ACHN (cell line): ENCODE measurements around the gene DPM3.

ENCODE experiments used
- DNase-seq: peaks from one replicate; pipeline ENCODE4 v3.0.0-alpha.2; 2015
- in situ Hi-C: cut with HindIII; loops from 2 replicates; pipeline ENCODE4 v1.10.0; 2017; ENCODE audit warnings: low sequenced_read_pairs, low pct_ligation_motif_present, low pct_unique_long_range_greater_than_20kb

DPM3 gene

GRCh38 chr1:155110826-155111225 lies 29.5 kb downstream of the DPM3 start:
- in situ Hi-C loops, result no loop called here

GRCh38 chr1:155110381-155110780 lies 29.9 kb downstream of the DPM3 start:
- in situ Hi-C loops, result no loop called here
- no peak for DNase-seq

More at GRCh38 chr1:155110826-155111225, 29.5 kb downstream of the DPM3 start:
- DNase-seq, result no peak

- in situ Hi-C loops, result no loop called here
- no peak for DNase-seq
These were observed 32.0 kb downstream of the DPM3 start for GRCh38 chr1:155108296-155108695.

GRCh38 chr1:155107309-155108264 lies 32.7 kb downstream of the DPM3 start:
- no peak for DNase-seq
- in situ Hi-C loops, result no loop called here

- in situ Hi-C loops, result no loop called here
- DNase-seq, result no peak
These were observed 33.5 kb downstream of the DPM3 start for GRCh38 chr1:155106862-155107261.

- in situ Hi-C loops, result no loop called here
- no peak for DNase-seq
These were observed 34.7 kb downstream of the DPM3 start for GRCh38 chr1:155105604-155106011.

- no peak for DNase-seq
- in situ Hi-C loops, result no loop called here
These were observed 35.5 kb downstream of the DPM3 start for GRCh38 chr1:155104605-155105534.

- in situ Hi-C loops, result no loop called here
- no peak for DNase-seq
These were observed 37.0 kb downstream of the DPM3 start for GRCh38 chr1:155103325-155103724.

- no peak for DNase-seq
- in situ Hi-C loops, result no loop called here
These were observed 41.0 kb downstream of the DPM3 start for GRCh38 chr1:155099331-155099730.

- in situ Hi-C loops, result no loop called here
- no peak for DNase-seq
These were observed 45.7 kb downstream of the DPM3 start for GRCh38 chr1:155094622-155094948.

- DNase-seq, result peak; percentile 52
- in situ Hi-C loops, result no loop called here
These were observed 46.3 kb downstream of the DPM3 start for GRCh38 chr1:155093911-155094621.

- in situ Hi-C loops, result no loop called here
- DNase-seq, result no peak
These were observed 47.7 kb downstream of the DPM3 start for GRCh38 chr1:155092641-155093040.

GRCh38 chr1:155092131-155092530 lies 48.2 kb downstream of the DPM3 start:
- in situ Hi-C loops, result no loop called here
- no peak for DNase-seq

GRCh38 chr1:155091071-155092051 lies 49.0 kb downstream of the DPM3 start:
- peak; percentile 73 for DNase-seq
- in situ Hi-C loops, result no loop called here
